ENCODE data around the gene MEI1.

MEI1 gene

DNA sequence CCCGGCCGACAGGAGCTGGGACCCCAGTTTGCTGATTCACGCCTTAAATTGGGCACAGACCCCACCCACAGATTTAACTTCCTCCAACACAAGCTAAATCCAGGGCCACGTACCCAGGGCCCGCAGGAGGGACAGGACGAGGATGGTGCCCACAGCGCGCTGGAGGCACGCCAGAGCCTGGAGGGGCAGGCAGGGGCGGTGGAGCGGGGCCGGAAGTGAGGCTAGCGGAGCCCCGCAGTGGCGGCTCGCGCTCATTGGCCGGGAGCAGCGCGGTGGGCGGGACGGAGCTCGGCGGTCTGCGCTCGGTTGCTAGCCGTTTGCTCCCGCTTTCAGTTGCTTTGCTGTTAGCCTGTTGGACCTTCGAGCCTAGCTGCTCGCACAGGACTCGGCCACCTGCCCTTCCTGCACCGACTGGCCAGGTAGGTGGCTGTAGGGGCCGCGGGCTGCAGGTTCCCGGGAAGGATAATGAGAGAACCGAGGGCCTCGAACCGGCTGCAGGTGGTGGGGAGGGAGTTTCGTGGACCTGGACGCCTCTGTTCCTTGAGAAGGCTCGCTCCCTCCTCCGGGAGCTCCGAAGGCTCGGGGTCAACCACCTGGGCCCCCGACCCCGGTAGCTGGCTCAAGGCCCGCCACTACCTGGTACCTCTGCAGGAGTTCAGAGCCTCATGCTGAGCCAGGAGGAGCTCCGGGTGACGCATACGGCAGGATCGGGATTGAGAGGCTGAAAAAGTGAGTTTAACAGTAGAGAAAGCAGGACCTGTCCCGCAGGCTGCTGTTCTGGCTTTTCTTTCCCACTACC lies 101.2 kb downstream of the MEI1 start, which contains the start of gene CCDC134:
CCDC134 (plus strand) TSS at position 332 of the 799 bp plus-strand sequence. CDS start 8,212 bp downstream, outside the sequence.
- Histone ChIP-seq H3K9me3 (replicated peaks in 1 of 2; ENCODE audit: control insufficient read depth in 2 of 2, insufficient read depth in 1 of 2, low read depth in 1 of 2, low read length in 2 of 2) (peaks cover 0 to under 1% of the 10 kb centered on the region in 2 donors), H3K18ac (ENCODE audit: low read length) (peak within 1 kb of the TSS; percentile 94), H2AK5ac (ENCODE audit: low read depth, low read length) (peak within 1 kb of the TSS; percentile 95), H3K9ac (ENCODE audit: low read depth, low read length, poor library complexity) (peak within 1 kb of the TSS; percentile 87), H3K4me2 (ENCODE audit: insufficient read depth, low read length, poor library complexity, severe bottlenecking) (peak within 1 kb of the TSS; percentile 65), H3K4me1 (ENCODE audit: control insufficient read depth in 2 of 2, insufficient read depth in 1 of 2, low read depth in 1 of 2, low read length in 2 of 2) (peaks cover 8 to 9% of the 10 kb centered on the region in 2 donors), H2BK15ac (ENCODE audit: low read length) (peak within 1 kb of the TSS; percentile 11), H4K8ac (ENCODE audit: low read depth, low read length) (peak within 1 kb of the TSS; percentile 96), H2BK120ac (ENCODE audit: low read depth, low read length) (peak within 1 kb of the TSS; percentile 16), H3K27ac (replicated peaks; ENCODE audit: low read length) (peak within 1 kb of the TSS; percentile 77), H2AFZ (ENCODE audit: low read length) (peak within 1 kb of the TSS; percentile 93), H2BK12ac (ENCODE audit: low read length) (peak within 1 kb of the TSS; percentile 92), H3K79me1 (ENCODE audit: low read depth, low read length) (peaks cover 3% of the 10 kb centered on the region), H2BK5ac (ENCODE audit: low read length) (peak within 1 kb of the TSS; percentile 92), H4K91ac (ENCODE audit: low read depth, low read length, poor library complexity) (no peak within 1 kb of the TSS), H3K4me3 (ENCODE audit: low read length in 2 of 2) (peak within 1 kb of the TSS; percentile 67 to 92), H3K27me3 (ENCODE audit: control insufficient read depth in 3 of 3, insufficient read depth in 3 of 3, low read depth in 1 of 3, low read length in 3 of 3) (no peaks in the 10 kb centered on the region), H3K23ac (ENCODE audit: low read depth, low read length, poor library complexity) (peak within 1 kb of the TSS; percentile 99), H3K4ac (ENCODE audit: low read length) (peak within 1 kb of the TSS; percentile 1), H3K36me3 (replicated peaks in 1 of 2; ENCODE audit: control insufficient read depth in 2 of 2, insufficient read depth in 2 of 2, low read length in 2 of 2) (no peaks in the 10 kb centered on the region), H3K14ac (ENCODE audit: low read length) (peak within 1 kb of the TSS; percentile 39)
- no CpG with 5 or more reads among the region's 52 CpGs for WGBS, 2 donors (ENCODE audit: extremely low coverage in 2 of 2, insufficient read length in 2 of 2, insufficient replicate concordance in 1 of 2)
- DNase-seq (ENCODE audit: low spot score): peak; percentile 79

DNA sequence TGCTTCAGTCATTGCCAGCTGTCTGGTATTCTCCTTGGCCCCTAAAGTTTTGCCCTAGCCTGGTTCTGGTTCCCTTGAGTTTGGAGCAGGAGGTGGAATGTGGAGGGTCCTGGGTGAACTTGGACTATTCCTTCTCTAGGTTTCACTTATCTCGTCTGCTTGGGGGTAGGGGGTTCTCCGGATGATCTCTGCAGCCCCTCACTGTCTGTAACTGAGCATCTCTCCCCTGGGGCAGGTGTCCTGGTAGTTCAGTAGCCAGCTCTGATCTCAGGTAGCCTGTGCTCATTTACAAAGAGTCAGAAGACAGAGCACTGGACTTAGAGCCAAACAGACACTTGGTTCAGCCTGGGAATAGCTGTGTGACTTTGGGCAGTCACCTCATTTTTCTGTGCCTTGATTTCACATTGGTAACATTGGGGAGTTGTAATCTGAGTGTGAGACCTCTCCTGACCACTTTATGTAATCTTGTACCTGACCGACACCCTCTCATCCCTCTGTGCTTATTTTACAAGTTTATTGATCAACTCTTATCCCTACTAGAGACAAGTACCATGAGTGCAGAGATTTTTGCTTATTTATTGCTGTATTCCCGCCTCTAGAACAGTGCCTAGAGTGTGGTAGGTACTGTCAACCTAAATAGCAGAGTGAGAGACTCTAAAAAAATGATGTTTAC lies 102.0 kb downstream of the MEI1 start:
- Histone ChIP-seq H3K9ac (ENCODE audit: low read depth, low read length, poor library complexity) (peak overlapping the region; percentile 87), H3K4me2 (ENCODE audit: insufficient read depth, low read length, poor library complexity, severe bottlenecking) (peak overlapping the region; percentile 65), H3K4me1 (ENCODE audit: control insufficient read depth in 2 of 2, insufficient read depth in 1 of 2, low read depth in 1 of 2, low read length in 2 of 2) (peaks cover 8 to 9% of the 10 kb centered on the region in 2 donors), H2BK12ac (ENCODE audit: low read length) (no peak overlapping the region), H2AFZ (ENCODE audit: low read length) (peak overlapping the region; percentile 93), H2BK120ac (ENCODE audit: low read depth, low read length) (no peak overlapping the region), H3K27ac (replicated peaks; ENCODE audit: low read length) (no peak overlapping the region), H3K9me3 (replicated peaks in 1 of 2; ENCODE audit: control insufficient read depth in 2 of 2, insufficient read depth in 1 of 2, low read depth in 1 of 2, low read length in 2 of 2) (no peaks in the 10 kb centered on the region), H3K18ac (ENCODE audit: low read length) (no peak overlapping the region), H4K8ac (ENCODE audit: low read depth, low read length) (no peak overlapping the region), H3K36me3 (replicated peaks in 1 of 2; ENCODE audit: control insufficient read depth in 2 of 2, insufficient read depth in 2 of 2, low read length in 2 of 2) (no peaks in the 10 kb centered on the region), H3K27me3 (ENCODE audit: control insufficient read depth in 3 of 3, insufficient read depth in 3 of 3, low read depth in 1 of 3, low read length in 3 of 3) (no peaks in the 10 kb centered on the region), H3K23ac (ENCODE audit: low read depth, low read length, poor library complexity) (no peak overlapping the region), H3K14ac (ENCODE audit: low read length) (no peak overlapping the region), H2BK15ac (ENCODE audit: low read length) (no peak overlapping the region), H2BK5ac (ENCODE audit: low read length) (no peak overlapping the region), H3K4me3 (ENCODE audit: low read length in 2 of 2) (peak overlapping the region; percentile 67 to 92), H3K4ac (ENCODE audit: low read length) (no peak overlapping the region), H2AK5ac (ENCODE audit: low read depth, low read length) (no peak overlapping the region), H3K79me1 (ENCODE audit: low read depth, low read length) (peaks cover 3% of the 10 kb centered on the region), H4K91ac (ENCODE audit: low read depth, low read length, poor library complexity) (no peak overlapping the region)
- DNase-seq (ENCODE audit: low spot score): no peak
- no CpG with 5 or more reads among the region's 4 CpGs for WGBS, 2 donors (ENCODE audit: extremely low coverage in 2 of 2, insufficient read length in 2 of 2, insufficient replicate concordance in 1 of 2)

DNA sequence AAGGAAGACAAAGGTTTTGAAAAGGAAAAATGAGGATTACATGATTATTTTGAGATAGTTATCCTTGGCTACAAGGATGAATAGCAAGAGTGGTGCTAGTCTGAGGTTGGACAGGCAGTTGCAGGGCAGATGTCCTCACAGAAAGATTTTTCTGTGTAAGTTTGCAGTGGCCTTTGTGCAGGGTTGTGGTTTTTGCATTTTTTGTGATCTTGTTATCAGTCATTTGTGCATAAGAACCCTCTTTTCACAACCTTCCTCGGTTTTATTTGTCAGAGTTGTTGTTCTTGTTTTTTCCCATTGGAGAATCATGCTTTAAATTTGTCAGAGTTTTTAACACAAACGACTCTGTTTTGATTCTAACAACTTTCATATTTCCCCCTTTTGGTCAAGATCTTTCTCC lies 102.6 kb downstream of the MEI1 start:
- WGBS, 2 donors (ENCODE audit: extremely low coverage in 2 of 2, insufficient read length in 2 of 2, insufficient replicate concordance in 1 of 2): no CpG with 5 or more reads among the region's 2 CpGs
- Histone ChIP-seq H3K4me3 (ENCODE audit: low read length in 2 of 2) (peak overlapping the region in 1 of 2 donors; percentile 67), H3K4me1 (ENCODE audit: control insufficient read depth in 2 of 2, insufficient read depth in 1 of 2, low read depth in 1 of 2, low read length in 2 of 2) (peaks cover 8 to 9% of the 10 kb centered on the region in 2 donors)

DNA sequence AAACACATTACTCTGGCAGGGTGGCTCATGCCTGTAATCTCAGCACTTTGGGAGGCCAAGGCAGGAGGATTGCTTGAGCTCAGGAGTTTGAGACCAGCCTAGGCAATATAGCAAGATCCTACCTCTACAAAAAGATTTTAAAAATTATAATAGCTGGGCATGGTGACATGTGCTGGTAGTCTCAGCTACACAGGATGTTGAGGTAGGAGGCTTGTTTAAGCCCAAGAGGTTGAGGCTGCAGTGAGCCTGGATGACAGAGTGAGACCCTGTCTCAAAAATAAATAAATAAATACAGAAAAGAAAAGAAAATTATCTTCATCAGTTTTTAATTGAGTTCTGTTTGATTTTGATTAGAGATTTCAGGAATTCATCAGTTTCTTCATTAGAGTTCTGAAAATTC lies 106.3 kb downstream of the MEI1 start:
- Histone ChIP-seq H3K27me3 (ENCODE audit: control insufficient read depth in 3 of 3, insufficient read depth in 3 of 3, low read depth in 1 of 3, low read length in 3 of 3) (no peaks in the 10 kb centered on the region), H3K4me2 (ENCODE audit: insufficient read depth, low read length, poor library complexity, severe bottlenecking) (no peak overlapping the region), H2BK15ac (ENCODE audit: low read length) (no peak overlapping the region), H3K36me3 (replicated peaks in 1 of 2; ENCODE audit: control insufficient read depth in 2 of 2, insufficient read depth in 2 of 2, low read length in 2 of 2) (peaks cover 8 to 19% of the 10 kb centered on the region in 2 donors), H3K9ac (ENCODE audit: low read depth, low read length, poor library complexity) (no peak overlapping the region), H3K18ac (ENCODE audit: low read length) (no peak overlapping the region), H3K4me1 (ENCODE audit: control insufficient read depth in 2 of 2, insufficient read depth in 1 of 2, low read depth in 1 of 2, low read length in 2 of 2) (peaks cover 0 to 3% of the 10 kb centered on the region in 2 donors), H2BK5ac (ENCODE audit: low read length) (no peak overlapping the region), H2AFZ (ENCODE audit: low read length) (no peak overlapping the region), H3K79me1 (ENCODE audit: low read depth, low read length) (peaks cover 6% of the 10 kb centered on the region), H3K14ac (ENCODE audit: low read length) (no peak overlapping the region), H2AK5ac (ENCODE audit: low read depth, low read length) (no peak overlapping the region), H3K9me3 (replicated peaks in 1 of 2; ENCODE audit: control insufficient read depth in 2 of 2, insufficient read depth in 1 of 2, low read depth in 1 of 2, low read length in 2 of 2) (no peaks in the 10 kb centered on the region), H4K8ac (ENCODE audit: low read depth, low read length) (no peak overlapping the region), H3K27ac (replicated peaks; ENCODE audit: low read length) (no peak overlapping the region), H4K91ac (ENCODE audit: low read depth, low read length, poor library complexity) (no peak overlapping the region), H3K4me3 (ENCODE audit: low read length in 2 of 2) (no peak overlapping the region), H3K4ac (ENCODE audit: low read length) (no peak overlapping the region), H2BK120ac (ENCODE audit: low read depth, low read length) (no peak overlapping the region), H2BK12ac (ENCODE audit: low read length) (no peak overlapping the region), H3K23ac (ENCODE audit: low read depth, low read length, poor library complexity) (no peak overlapping the region)
- no peak for DNase-seq (ENCODE audit: low spot score)

More for the DNA sequence above, 102.6 kb downstream of the MEI1 start:
- Histone ChIP-seq H2BK15ac (ENCODE audit: low read length) (no peak overlapping the region), H3K4ac (ENCODE audit: low read length) (no peak overlapping the region), H2BK5ac (ENCODE audit: low read length) (no peak overlapping the region), H3K23ac (ENCODE audit: low read depth, low read length, poor library complexity) (no peak overlapping the region), H4K91ac (ENCODE audit: low read depth, low read length, poor library complexity) (no peak overlapping the region), H2BK12ac (ENCODE audit: low read length) (no peak overlapping the region), H2AFZ (ENCODE audit: low read length) (no peak overlapping the region), H3K36me3 (replicated peaks in 1 of 2; ENCODE audit: control insufficient read depth in 2 of 2, insufficient read depth in 2 of 2, low read length in 2 of 2) (no peaks in the 10 kb centered on the region), H3K18ac (ENCODE audit: low read length) (no peak overlapping the region), H3K4me2 (ENCODE audit: insufficient read depth, low read length, poor library complexity, severe bottlenecking) (no peak overlapping the region), H3K27me3 (ENCODE audit: control insufficient read depth in 3 of 3, insufficient read depth in 3 of 3, low read depth in 1 of 3, low read length in 3 of 3) (no peaks in the 10 kb centered on the region), H4K8ac (ENCODE audit: low read depth, low read length) (no peak overlapping the region), H3K27ac (replicated peaks; ENCODE audit: low read length) (no peak overlapping the region), H3K14ac (ENCODE audit: low read length) (no peak overlapping the region), H2AK5ac (ENCODE audit: low read depth, low read length) (no peak overlapping the region), H3K79me1 (ENCODE audit: low read depth, low read length) (peaks cover 3% of the 10 kb centered on the region), H3K9me3 (replicated peaks in 1 of 2; ENCODE audit: control insufficient read depth in 2 of 2, insufficient read depth in 1 of 2, low read depth in 1 of 2, low read length in 2 of 2) (no peaks in the 10 kb centered on the region), H3K9ac (ENCODE audit: low read depth, low read length, poor library complexity) (no peak overlapping the region), H2BK120ac (ENCODE audit: low read depth, low read length) (no peak overlapping the region)
- DNase-seq (ENCODE audit: low spot score): no peak

All from neuronal stem cell (in vitro differentiated cells).